EH (cell line): ENCODE results near the gene CCNK.

Experiments
- DNase-seq: peaks from one replicate; pipeline ENCODE4 v3.0.0-alpha.2; 2015; ENCODE audit warnings: low read depth

The CCNK gene

DNA sequence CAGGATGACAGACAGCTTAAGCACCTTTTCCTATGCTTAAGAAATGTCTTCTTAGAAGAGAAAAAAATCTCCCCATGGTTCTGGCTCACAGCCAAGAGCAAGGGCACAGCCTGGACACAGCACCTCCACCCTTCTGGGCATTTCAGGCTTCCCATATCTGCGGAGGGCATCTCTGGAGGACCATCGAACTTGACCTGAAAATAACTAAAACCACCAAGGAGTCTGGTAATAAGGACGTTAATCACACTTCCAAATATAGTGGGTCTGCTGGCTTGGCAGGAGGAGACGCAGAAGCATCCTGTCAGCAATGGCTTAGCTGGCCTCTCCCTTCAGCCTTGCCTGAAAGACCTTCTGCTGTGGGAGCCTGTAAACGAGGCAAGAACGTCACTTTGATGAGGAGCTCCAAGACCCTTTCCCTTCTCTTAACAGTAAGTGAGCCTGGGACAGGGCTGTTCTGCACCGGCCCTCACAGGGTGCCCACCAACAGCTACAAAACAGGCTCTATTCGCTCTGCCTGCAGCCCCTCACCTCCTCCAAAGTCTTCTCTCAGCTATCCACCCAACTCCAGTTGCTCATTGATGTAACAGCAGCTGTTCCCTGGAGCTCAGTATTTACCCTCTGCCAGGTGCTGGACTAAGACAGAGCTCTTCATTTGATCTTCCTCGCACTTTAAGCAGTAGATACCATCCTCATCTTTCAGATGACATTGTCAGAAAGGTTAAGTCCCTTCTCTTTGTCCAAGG lies 13.7 kb upstream of the CCNK start:
- DNase-seq, result no peak

DNA sequence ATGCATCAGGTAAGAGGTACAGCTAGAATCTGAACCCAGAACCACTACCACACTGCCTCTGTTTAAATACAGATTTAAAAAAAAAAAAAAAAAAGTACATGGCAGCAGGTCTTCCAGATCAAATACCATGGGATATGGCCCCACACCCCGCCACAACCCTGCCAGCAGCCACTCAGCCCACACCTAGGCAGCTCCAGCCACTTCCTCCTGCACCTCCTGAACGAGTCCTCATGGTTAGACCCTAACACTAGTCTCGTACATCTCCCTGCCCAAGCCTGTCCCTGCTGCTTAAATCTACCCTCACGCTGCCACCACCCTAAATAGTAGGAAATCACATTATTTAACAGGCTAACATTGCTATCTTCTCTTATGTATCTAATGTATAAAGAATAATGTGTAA lies 13.1 kb upstream of the CCNK start:
- DNase-seq, result no peak

GRCh38 chr14:99468836-99469592 lies 12.2 kb upstream of the CCNK start:
- no peak for DNase-seq

- DNase-seq, result no peak
These were observed 9.5 kb upstream of the CCNK start for GRCh38 chr14:99471731-99472130.

DNA sequence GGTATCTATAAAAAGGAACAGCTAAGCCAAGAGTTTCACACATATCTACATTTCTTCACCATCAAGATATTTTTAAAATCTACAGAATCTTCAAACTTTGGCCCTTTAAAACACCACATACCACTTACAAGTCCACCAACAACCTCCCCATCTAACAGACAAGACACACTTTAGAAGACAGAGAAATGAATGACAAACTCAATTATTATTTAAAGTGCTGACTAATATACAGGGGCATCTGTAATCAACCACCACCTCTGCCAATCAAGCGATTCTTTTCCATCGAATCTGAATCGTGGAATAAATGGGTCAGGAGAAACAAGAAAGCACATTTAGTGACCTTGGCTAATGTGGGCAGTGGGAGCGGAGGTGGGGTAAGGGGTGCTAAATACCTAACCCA lies 8.3 kb upstream of the CCNK start:
- peak; percentile 34 for DNase-seq

GRCh38 chr14:99473458-99473857 lies 7.8 kb upstream of the CCNK start:
- DNase-seq, result no peak

GRCh38 chr14:99475179-99475578 lies 6.0 kb upstream of the CCNK start:
- DNase-seq, result no peak

GRCh38 chr14:99475660-99476059 lies 5.5 kb upstream of the CCNK start:
- DNase-seq, result no peak

DNA sequence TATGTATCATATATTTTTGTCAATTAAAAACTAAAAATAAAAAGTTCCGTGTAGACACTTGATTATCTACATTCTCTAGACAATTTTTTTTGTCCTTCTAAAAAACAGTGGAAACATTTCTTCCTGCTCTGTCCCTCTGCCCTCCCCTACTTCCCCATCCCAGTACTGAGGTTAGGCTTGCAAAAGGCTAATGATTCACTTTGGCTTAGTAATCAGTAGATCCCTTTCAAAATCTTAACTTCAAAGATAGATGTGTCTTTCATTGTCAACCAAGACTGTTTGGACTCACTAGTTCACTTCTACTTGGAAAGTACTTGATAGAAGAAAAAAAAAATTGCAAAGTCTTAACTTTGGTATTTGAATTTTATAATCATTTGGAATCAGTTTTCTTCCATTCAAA lies 4.3 kb upstream of the CCNK start:
- DNase-seq, result peak; percentile 28

- DNase-seq, result no peak
These were observed 3.1 kb upstream of the CCNK start for GRCh38 chr14:99478128-99478527.

- no peak for DNase-seq
These were observed 1.9 kb upstream of the CCNK start for GRCh38 chr14:99479160-99479905.

DNA sequence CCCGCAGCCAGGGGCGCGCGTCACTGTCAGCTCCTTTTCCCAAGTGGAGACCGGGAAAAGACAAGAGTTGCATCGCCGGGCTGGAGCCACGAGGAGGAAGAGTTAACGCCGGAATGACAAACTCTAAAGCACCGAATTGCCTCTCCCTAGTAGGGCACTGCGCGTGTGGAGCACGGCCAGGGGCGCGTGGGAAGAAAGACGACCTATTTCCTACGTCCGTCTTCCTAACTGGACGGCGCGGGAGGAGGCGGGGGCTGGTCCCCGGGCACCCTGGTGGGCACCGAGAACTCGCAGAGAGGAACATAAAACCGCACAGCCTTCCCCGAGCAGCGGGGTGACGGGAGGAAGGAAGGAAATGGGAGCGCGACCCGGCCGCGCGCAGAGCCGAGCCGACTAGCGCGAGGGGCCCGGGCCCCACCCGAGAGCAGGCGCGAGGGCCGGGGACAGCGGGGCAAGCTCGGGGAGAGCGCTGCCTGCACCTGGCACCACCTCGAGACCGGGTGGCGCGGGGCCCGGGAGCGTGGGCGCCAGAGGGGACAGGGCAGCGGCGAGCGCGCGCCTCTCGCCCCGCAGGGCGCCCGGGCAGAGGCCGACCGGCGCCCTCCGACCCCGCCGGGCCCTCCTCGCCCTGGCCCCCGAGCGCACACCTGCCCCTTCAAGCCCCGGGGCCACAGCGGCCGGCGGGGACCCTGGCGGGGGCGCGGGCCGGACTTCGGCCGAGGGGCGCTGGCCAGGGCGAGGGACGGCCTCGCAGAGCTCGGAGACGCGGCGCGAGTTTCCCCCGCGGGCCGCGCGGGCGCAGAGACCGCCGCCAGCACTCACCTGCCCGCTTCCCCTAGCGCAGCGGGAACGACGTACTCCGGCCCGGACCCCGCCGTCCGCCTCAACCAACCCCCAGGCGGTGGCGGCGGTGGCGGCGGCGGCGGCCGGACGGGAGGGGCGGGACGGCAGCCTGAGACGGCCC lies 1.0 kb upstream of the CCNK start, which contains the start of gene SETD3:
Gene SETD3 (minus strand): TSS at position 954 of the 964 bp plus-strand sequence. CDS start 15,054 bp downstream, outside the sequence.
- DNase-seq, result peak; percentile 79

DNA sequence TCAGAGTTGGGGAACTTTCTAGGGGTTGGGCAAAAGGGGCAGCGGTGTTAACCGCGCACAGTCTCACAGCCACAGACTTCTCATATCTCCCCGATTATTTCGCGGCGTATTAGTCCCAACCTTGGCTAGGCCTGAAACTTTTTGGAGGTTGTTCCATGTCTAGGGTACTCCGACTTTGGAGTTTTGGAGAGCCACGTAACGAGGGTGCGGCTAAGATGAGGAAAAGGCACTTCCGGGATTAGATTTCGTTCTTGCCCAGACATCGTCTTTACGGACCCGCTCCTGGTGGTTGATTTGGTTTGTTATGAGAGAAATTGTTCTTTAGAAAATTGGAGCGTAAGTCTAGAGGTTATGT lies 513 bp downstream of the CCNK start:
- peak; percentile 68 for DNase-seq

DNA sequence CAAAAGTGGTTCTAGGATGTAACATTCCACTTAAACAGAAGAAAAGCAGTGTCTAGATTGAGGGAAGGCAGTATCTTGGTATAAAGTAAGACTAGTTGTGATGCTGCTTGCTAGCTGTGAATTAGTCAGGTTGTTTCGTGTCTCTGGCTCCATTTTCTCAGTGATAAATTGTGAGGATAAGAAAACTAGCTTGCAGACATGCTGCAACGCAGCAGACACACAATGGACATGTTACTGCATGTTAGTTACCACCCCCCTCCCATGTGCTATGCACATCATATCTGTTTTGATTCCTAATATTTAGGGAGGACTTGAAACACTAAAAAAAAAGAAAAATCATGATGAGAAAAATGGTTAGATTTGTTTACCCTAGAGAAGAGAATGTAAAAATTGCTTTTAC lies 2.9 kb downstream of the CCNK start:
- DNase-seq, result no peak

DNA sequence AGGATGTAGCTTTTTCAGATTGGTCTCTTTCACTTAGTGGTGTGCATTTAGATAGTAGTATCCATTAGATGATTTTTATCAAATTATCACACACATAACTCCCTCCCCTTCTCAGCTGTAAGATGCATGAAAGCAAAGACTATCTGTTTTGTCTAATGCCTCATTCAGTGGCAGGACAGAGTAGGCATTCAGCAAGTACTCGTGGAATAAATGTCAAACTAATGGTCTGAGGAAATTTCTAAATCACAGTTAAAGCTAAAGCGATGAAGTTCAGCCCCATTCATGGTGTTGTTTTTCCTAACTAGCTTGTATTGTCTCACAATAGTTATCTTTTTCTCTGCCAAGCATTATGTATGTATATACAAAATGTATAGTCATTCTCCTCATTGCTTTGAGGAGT lies 16.1 kb downstream of the CCNK start:
- DNase-seq, result no peak

- no peak for DNase-seq
These were observed 16.7 kb downstream of the CCNK start for GRCh38 chr14:99497894-99498293.

- DNase-seq, result no peak
These were observed 21.8 kb downstream of the CCNK start for GRCh38 chr14:99502989-99503421.

GRCh38 chr14:99503848-99504453 lies 22.7 kb downstream of the CCNK start:
- no peak for DNase-seq

GRCh38 chr14:99505089-99505488 lies 23.9 kb downstream of the CCNK start:
- no peak for DNase-seq

- DNase-seq, result no peak
These were observed 25.1 kb downstream of the CCNK start for GRCh38 chr14:99506276-99506675.
